Stomach (tissue), 4 donors: ENCODE results near the gene MAST4.

Experiments used
- CTCF ChIP-seq, 7 experiments: fragments of 450-650 bp in 4 of 7; fragments of 200-600 bp in 3 of 7; sonication (generic) in 3 of 7; IDR thresholded peaks; one replicate each; pipeline ENCODE4 v1.5.1; 2016 to 2019; ENCODE audit warnings: antibody characterized with exemption in 7 of 7, control low read depth in 2 of 7, mild to moderate bottlenecking in 1 of 7
- EP300 ChIP-seq: sonication (generic); formaldehyde crosslinking; IDR thresholded peaks from one replicate; pipeline ENCODE4 v1.6.1; 2017; ENCODE audit warnings: antibody characterized with exemption
- POLR2A ChIP-seq, 4 donors: fragments of 450-650 bp; IDR thresholded peaks; one replicate each; pipeline ENCODE4 v1.6.1; 2016; ENCODE audit warnings: antibody characterized with exemption in 4 of 4, control low read depth in 2 of 4, mild to moderate bottlenecking in 1 of 4, moderate library complexity in 1 of 4
- POLR2AphosphoS5 ChIP-seq, 3 donors: sonication (generic); formaldehyde crosslinking; IDR thresholded peaks; one replicate each; pipeline ENCODE4 v1.6.1; 2016; ENCODE audit warnings: antibody characterized with exemption in 3 of 3

GRCh38 chr5:67004730-67005350, 408.6 kb downstream of the MAST4 start:
- no peak for TF ChIP-seq POLR2A (IDR thresholded peaks at IDR 0.05)
- TF ChIP-seq CTCF (IDR thresholded peaks at IDR 0.05) = no peak
- TF ChIP-seq POLR2AphosphoS5 (IDR thresholded peaks at IDR 0.05) = no peak
- TF ChIP-seq EP300 = no peak
